K562 (cell line): Measurements from ENCODE around the gene PACRG. TPM values are rescaled to one million over a fixed set of nuclear protein-coding genes. Genes with fewer than 3 reads are reported as not detected.

Experiments
- ATAC-seq: fragments of 200-7000 bp; cut with Tn5 transposase; 3 replicates; pipeline ENCODE4 v1.9.1; 2020; ENCODE audit warnings: moderate library complexity
- BruUV-seq: library from RNA; stranded (reverse); fragments of 400-500 nt; replicated peaks from 2 replicates; lab custom pipeline; 2021; lab: Mats Ljungman, UMichigan
- CTCF ChIA-PET: fragments of 300-600 bp; formaldehyde crosslinking; extraction: SDS; loops from one replicate; lab custom pipeline; 2021; ENCODE audit warnings: low intra/inter-chr PET ratio; lab: Yijun Ruan, JAX
- POLR2A ChIA-PET: fragments of 300-600, 350-650 bp; sonication (Branson Sonifier 250); formaldehyde crosslinking; extraction: SDS; loops from one replicate; lab custom pipeline; 2021; ENCODE audit warnings: antibody characterized with exemption, inconsistent platforms; lab: Yijun Ruan, JAX
- DNase-seq, 4 experiments: peaks; one replicate each; pipeline versions ENCODE4 v3.0.0 to v3.0.0-alpha.2; 2011 to 2018; ENCODE audit warnings: low spot score in 3 of 4, mixed read lengths in 3 of 4; ENCODE audit errors: extremely low read depth in 1 of 4
- FAIRE-seq: peaks from 2 replicates; lab custom pipeline; 2011; peaks lifted over from hg19 to GRCh38; lab: Jason Lieb, UNC
- H2AFZ ChIP-seq: 2 replicates; pipeline ENCODE4 v1.6.0; 2011; ENCODE audit warnings: low read depth, low read length, control low read depth, inconsistent platforms
- H3K27ac ChIP-seq: fragments of 200-600 bp; 3 replicates; pipeline ENCODE4 v1.8.0; 2011; ENCODE audit warnings: low read depth, mild to moderate bottlenecking, control low read depth, inconsistent platforms, low read length, moderate library complexity, mixed read lengths; ENCODE audit errors: extremely low read depth
- H3K27me3 ChIP-seq, 2 experiments: fragments of 300-600 bp in 1 of 2; 2 replicates in 1 of 2; 3 replicates in 1 of 2; pipeline versions ENCODE4 v1.6.0 to v1.8.0; 2011; ENCODE audit warnings: inconsistent platforms in 2 of 2, low read length in 2 of 2, mild to moderate bottlenecking in 1 of 2, mixed read lengths in 1 of 2, moderate library complexity in 1 of 2; ENCODE audit not compliant: control insufficient read depth in 2 of 2, insufficient read depth in 2 of 2
- H3K36me3 ChIP-seq: fragments of 300-600 bp; 3 replicates; pipeline ENCODE4 v1.8.0; 2011; ENCODE audit warnings: mild to moderate bottlenecking, low read length, inconsistent platforms; ENCODE audit not compliant: control insufficient read depth, insufficient read depth
- H3K4me1 ChIP-seq, 2 experiments: fragments of 200-600 bp in 1 of 2; replicated peaks in 1 of 2; 2 replicates in 1 of 2; 3 replicates in 1 of 2; pipeline versions ENCODE4 v1.5.1 to v1.8.0; 2011; ENCODE audit warnings: inconsistent platforms in 2 of 2, low read length in 2 of 2, mild to moderate bottlenecking in 1 of 2, mixed read lengths in 1 of 2, moderate library complexity in 1 of 2; ENCODE audit not compliant: control insufficient read depth in 2 of 2, insufficient read depth in 2 of 2
- H3K4me2 ChIP-seq: 2 replicates; pipeline ENCODE4 v1.6.1; 2011; ENCODE audit warnings: low read length, control low read depth, inconsistent platforms, mixed read lengths; ENCODE audit not compliant: insufficient read depth
- H3K4me3 ChIP-seq: fragments of 200-600 bp; sonication (generic), shearing (Covaris generic); 2 replicates; pipeline ENCODE4 v1.5.1; 2016; ENCODE audit warnings: control low read depth, inconsistent platforms
- H3K79me2 ChIP-seq: fragments of 200-600 bp; 3 replicates; pipeline ENCODE4 v1.8.0; 2011; ENCODE audit warnings: low read length, inconsistent platforms; ENCODE audit not compliant: control insufficient read depth, insufficient read depth
- H3K9ac ChIP-seq, 2 experiments: 2 replicates each; pipeline versions ENCODE4 v1.6.0 to v1.6.1; 2011; ENCODE audit warnings: low read depth in 2 of 2, low read length in 2 of 2, control low read depth in 1 of 2, inconsistent platforms in 1 of 2, mild to moderate bottlenecking in 1 of 2, mixed read lengths in 1 of 2; ENCODE audit not compliant: insufficient read depth in 1 of 2
- H3K9me1 ChIP-seq: one replicate; pipeline ENCODE4 v1.6.0; 2011; ENCODE audit warnings: inconsistent platforms, mild to moderate bottlenecking, low read length, moderate library complexity; ENCODE audit not compliant: control insufficient read depth, insufficient read depth
- H3K9me3 ChIP-seq: replicated peaks from 2 replicates; pipeline ENCODE4 v1.5.1; 2011; ENCODE audit warnings: low read depth, low read length, inconsistent platforms; ENCODE audit not compliant: control insufficient read depth, insufficient read depth
- H4K20me1 ChIP-seq: replicated peaks from 2 replicates; pipeline ENCODE4 v1.6.1; 2011; ENCODE audit warnings: low read length, inconsistent platforms, mixed read lengths; ENCODE audit not compliant: control insufficient read depth, insufficient read depth
- CEBPG ChIP-seq, 3 experiments: fragments of 200-800 bp in 1 of 3; sonication (Bioruptor generic) in 1 of 3; sonication (generic) in 1 of 3; formaldehyde crosslinking in 1 of 3; IDR thresholded peaks in 2 of 3; conservative IDR thresholded peaks in 1 of 3; 2 replicates each; pipeline versions ENCODE4 v1.6.1 to v1.8.0; 2016 to 2022; ENCODE audit warnings: missing compliant biosample characterization in 2 of 3, missing genetic modification characterization in 2 of 3, mild to moderate bottlenecking in 1 of 3, missing genetic modification reagents in 1 of 3
- CHD2 ChIP-seq: IDR thresholded peaks from 2 replicates; pipeline ENCODE4 v1.6.1; 2011; ENCODE audit warnings: low read depth, low read length
- CTBP1 ChIP-seq: fragments of 450-650 bp; IDR thresholded peaks from 2 replicates; pipeline ENCODE4 v1.6.1; 2016; ENCODE audit warnings: borderline replicate concordance
- CXXC5 ChIP-seq: fragments of 250-450 bp; sonication (Bioruptor Pico); IDR thresholded peaks from 2 replicates; pipeline ENCODE4 v1.8.0; 2022; ENCODE audit warnings: inconsistent platforms, mild to moderate bottlenecking, moderate library complexity
- GABPA ChIP-seq: fragments of 200-800 bp; sonication (Bioruptor generic); conservative IDR thresholded peaks from 2 replicates; pipeline ENCODE4 v1.6.1; 2016; ENCODE audit warnings: low read depth, missing genetic modification characterization, missing compliant biosample characterization
- KLF16 ChIP-seq: IDR thresholded peaks from 2 replicates; pipeline ENCODE4 v1.6.1; 2016; ENCODE audit warnings: antibody characterized with exemption
- MTA2 ChIP-seq: fragments of 450-650 bp; IDR thresholded peaks from 2 replicates; pipeline ENCODE4 v1.6.1; 2016; ENCODE audit warnings: low read depth
- MYBL2 ChIP-seq, 2 experiments: fragments of 450-650 bp in 1 of 2; sonication (generic) in 1 of 2; formaldehyde crosslinking in 1 of 2; IDR thresholded peaks; 2 replicates each; pipeline versions ENCODE4 v1.6.1 to v1.8.1; 2017 to 2022; ENCODE audit warnings: borderline replicate concordance in 1 of 2, inconsistent platforms in 1 of 2, low read depth in 1 of 2, mild to moderate bottlenecking in 1 of 2, missing genetic modification reagents in 1 of 2, moderate library complexity in 1 of 2
- NFXL1 ChIP-seq: fragments of 450-650 bp; formaldehyde crosslinking; IDR thresholded peaks from 2 replicates; pipeline ENCODE4 v1.4.0; 2021; ENCODE audit warnings: mild to moderate bottlenecking
- POLR2A ChIP-seq: fragments of 450-650 bp; conservative IDR thresholded peaks from 2 replicates; pipeline ENCODE4 v1.6.1; 2016
- RBFOX2 ChIP-seq: fragments of 200-400 bp; formaldehyde crosslinking; IDR thresholded peaks from 2 replicates; pipeline ENCODE4 v1.6.1; 2017; ENCODE audit warnings: low read depth, mild to moderate bottlenecking, low read length, moderate library complexity
- RBM25 ChIP-seq: fragments of 200-400 bp; formaldehyde crosslinking; IDR thresholded peaks from 2 replicates; pipeline ENCODE4 v1.6.1; 2018; ENCODE audit warnings: low read length, low read depth, moderate library complexity; ENCODE audit not compliant: severe bottlenecking
- RCOR1 ChIP-seq, 2 experiments: IDR thresholded peaks; 2 replicates each; pipeline ENCODE4 v1.6.1; 2012; ENCODE audit warnings: low read depth in 2 of 2, low read length in 2 of 2, borderline replicate concordance in 1 of 2, improper control_type of control experiment in 1 of 2
- ZFP36 ChIP-seq: fragments of 150-350 bp; IDR thresholded peaks from 2 replicates; pipeline ENCODE4 v1.6.1; 2018; ENCODE audit warnings: low read length, low read depth; ENCODE audit not compliant: partially characterized antibody
- ZKSCAN8 ChIP-seq: fragments of 200-800 bp; sonication (Bioruptor generic); IDR thresholded peaks from 2 replicates; pipeline ENCODE4 v1.6.1; 2016; ENCODE audit warnings: missing genetic modification characterization, missing compliant biosample characterization
- ZNF239 ChIP-seq: fragments of 250-450 bp; sonication (Bioruptor Pico); IDR thresholded peaks from 2 replicates; pipeline ENCODE4 v1.4.0; 2020; ENCODE audit warnings: mild to moderate bottlenecking
- ZNF24 ChIP-seq: fragments of 450-650 bp; IDR thresholded peaks from 2 replicates; pipeline ENCODE4 v1.6.1; 2016
- WGBS: fragments of 100-300 bp; shearing (Covaris generic); methylation state at CpG from one replicate; pipeline ENCODE4 v1.1.6; 2016; ENCODE audit warnings: low coverage, mixed read lengths; ENCODE audit not compliant: insufficient coverage; ENCODE audit errors: missing lambda C conversion rate; 5-methylcytosine and 5-hydroxymethylcytosine counted together
- in situ Hi-C: fragments of 300-500 bp; cut with MboI; formaldehyde crosslinking; loops from 4 replicates; pipeline ENCODE4 v1.15.0; 2018; ENCODE audit warnings: inconsistent platforms, mixed read lengths
- intact Hi-C: fragments of 100-400 bp; cut with micrococcal nuclease; formaldehyde crosslinking; loops from 2 replicates; pipeline ENCODE4 v1.14.2; 2022
- polyA plus RNA-seq, 8 experiments: library from polyadenylated mRNA; depleted of rRNA in 4 of 8; stranded (reverse) in 5 of 8; unstranded in 3 of 8; fragments of >200 nt; fragmentation: Nextera tagmentation in 2 of 8; fragmentation: Illumina TruSeq in 1 of 8; extraction: Ambion mirVana in 2 of 8; extraction: Trizol in 1 of 8; gene quantifications; 2 replicates each; pipeline versions ENCODE4 v1.2.1 to v1.2.3, GENCODE V29; 2011 to 2014; ENCODE audit warnings: inconsistent platforms in 1 of 8, missing spikeins in 1 of 8
- total RNA-seq, 7 experiments: library from RNA; depleted of rRNA in 6 of 7; stranded (reverse); fragments of >200 nt in 6 of 7; fragmentation: Illumina TruSeq in 2 of 7; extraction: Trizol in 2 of 7; gene quantifications; 2 replicates each; pipeline versions ENCODE4 v1.2.1 to v1.2.3, GENCODE V29; 2011 to 2021; ENCODE audit warnings: low replicate concordance in 1 of 7
- TF ChIP-seq, protein P1 (sequence below): sonication (generic); formaldehyde crosslinking; IDR thresholded peaks from 2 replicates; pipeline ENCODE4 v1.8.0; 2022; ENCODE audit warnings: mild to moderate bottlenecking, missing genetic modification reagents
- TF ChIP-seq, protein P2 (sequence below): fragments of 250-450 bp; sonication (Bioruptor Pico); IDR thresholded peaks from 2 replicates; pipeline ENCODE4 v1.5.0; 2021; ENCODE audit warnings: mild to moderate bottlenecking, borderline replicate concordance

PACRG gene
- total and polyA plus RNA-seq, 9 of the 15 experiments (the other 6 are each of a cell fraction or from before 2014, with no cell fraction given) = 0.04 TPM; not detected in 8

DNA sequence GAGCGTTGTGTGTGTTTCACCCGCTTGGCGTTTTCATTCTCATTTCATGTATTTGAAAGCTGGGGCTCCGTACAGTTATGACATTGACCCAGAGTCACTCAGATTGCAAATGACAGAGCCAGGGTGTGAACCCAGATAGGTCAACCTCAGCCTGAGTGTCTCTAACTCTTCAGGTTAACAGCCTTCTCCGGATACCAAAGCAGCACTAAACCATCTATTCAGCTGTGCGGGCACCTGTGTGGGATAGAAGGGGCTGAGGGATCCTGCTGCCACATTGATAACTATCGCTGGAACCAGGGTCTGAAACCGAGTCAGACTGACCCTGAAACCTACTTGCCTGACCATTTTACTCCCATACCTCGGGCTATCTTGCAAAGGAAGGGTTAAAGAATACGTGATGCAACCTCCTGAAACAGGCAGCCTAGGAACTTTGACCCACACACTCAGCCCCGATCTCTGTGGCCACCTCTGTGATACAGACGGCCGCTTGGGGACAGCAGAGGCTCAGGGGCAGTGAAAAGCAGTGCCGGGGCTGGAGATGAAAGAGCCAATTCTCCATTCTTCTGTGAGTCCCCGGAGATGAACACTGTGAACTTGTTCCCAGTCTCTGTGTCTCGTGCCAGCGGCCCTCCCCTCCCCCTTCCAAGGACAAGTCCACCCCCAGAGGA lies 453.2 kb downstream of the PACRG start:
- in situ Hi-C loops (loop anchor here (5.0 to 10.0 kb wide), 2 partner anchors 774 to 926 kb away; no protein-coding TSS in a partner anchor), intact Hi-C loops (loop anchor here (1.0 to 10.0 kb wide), 9 partner anchors 221 to 1746 kb away; no protein-coding TSS in a partner anchor)
- H3K9ac ChIP-seq = peak overlapping the region in 1 of 2 experiments; percentile 40; a peak in 1 of 4 replicates
- H3K36me3 ChIP-seq = no peaks in the 10 kb centered on the region
- peak; percentile 42 for FAIRE-seq
- H3K9me3 ChIP-seq = no peaks in the 10 kb centered on the region
- peak; percentile 97 for ATAC-seq
- H4K20me1 ChIP-seq = no peaks in the 10 kb centered on the region
- peak overlapping the region; percentile 51; the same call in 1 of the 2 replicates for H2AFZ ChIP-seq
- POLR2A ChIA-PET = no interaction called here
- CTCF ChIA-PET = no interaction called here
- WGBS = 9% methylated on average over 16 of the region's 17 CpGs
- no peaks in the 10 kb centered on the region for H3K9me1 ChIP-seq
- peak overlapping the region; percentile 46; the same call in 1 of the 3 replicates for H3K27ac ChIP-seq
- H3K79me2 ChIP-seq = no peaks in the 10 kb centered on the region
- BruUV-seq = no TSS peak
- DNase-seq = peak; percentile 23 to 73 (median 46)
- H3K4me3 ChIP-seq = no peak overlapping the region
- H3K4me1 ChIP-seq = peaks cover 0 to 14% of the 10 kb centered on the region in 2 experiments; a peak in 3 of 5 replicates
- peak overlapping the region; percentile 74 for H3K4me2 ChIP-seq
- peaks cover 6 to 24% of the 10 kb centered on the region in 2 experiments; a peak in 4 of 5 replicates for H3K27me3 ChIP-seq
- TF ChIP-seq, protein P1, sequence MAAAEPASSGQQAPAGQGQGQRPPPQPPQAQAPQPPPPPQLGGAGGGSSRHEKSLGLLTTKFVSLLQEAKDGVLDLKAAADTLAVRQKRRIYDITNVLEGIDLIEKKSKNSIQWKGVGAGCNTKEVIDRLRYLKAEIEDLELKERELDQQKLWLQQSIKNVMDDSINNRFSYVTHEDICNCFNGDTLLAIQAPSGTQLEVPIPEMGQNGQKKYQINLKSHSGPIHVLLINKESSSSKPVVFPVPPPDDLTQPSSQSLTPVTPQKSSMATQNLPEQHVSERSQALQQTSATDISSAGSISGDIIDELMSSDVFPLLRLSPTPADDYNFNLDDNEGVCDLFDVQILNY = no peak
- TF ChIP-seq MYBL2 (IDR thresholded peaks at IDR 0.05; ENCODE audit: low read depth) (no peak), MYBL2 (CRISPR knock-in tag; IDR thresholded peaks at IDR 0.05; ENCODE audit: borderline replicate concordance) (no peak), RBM25 (no peak), ZNF24 (peak; percentile 74), CXXC5 (CRISPR knock-in tag) (peak; percentile 71), RCOR1 (IDR thresholded peaks at IDR 0.05; ENCODE audit: borderline replicate concordance in 1 of 2, low read depth in 2 of 2, low read length in 2 of 2) (peak in 1 of 2 experiments; percentile 84; a peak in 2 of 4 replicates), CTBP1 (peak; percentile 91), KLF16 (peak; percentile 77), MTA2 (no peak), CEBPG (CRISPR knock-in tag; IDR thresholded peaks at IDR 0.05) (peak; percentile 100), CEBPG (tag; conservative IDR thresholded peaks at IDR 0.05 in 1 of 2, IDR thresholded peaks at IDR 0.05 in 1 of 2) (peak; percentile 96 to 100), CHD2 (no peak), POLR2A (no peak), ZFP36 (no peak), NFXL1 (CRISPR knock-in tag) (peak; percentile 65; the same call in 1 of the 2 replicates), GABPA (tag) (peak; percentile 51), RBFOX2 (peak; percentile 60), ZKSCAN8 (CRISPR knock-in tag) (no peak; the same call in 1 of the 2 replicates), ZNF239 (CRISPR knock-in tag) (peak; percentile 79)
- TF ChIP-seq, protein P2, sequence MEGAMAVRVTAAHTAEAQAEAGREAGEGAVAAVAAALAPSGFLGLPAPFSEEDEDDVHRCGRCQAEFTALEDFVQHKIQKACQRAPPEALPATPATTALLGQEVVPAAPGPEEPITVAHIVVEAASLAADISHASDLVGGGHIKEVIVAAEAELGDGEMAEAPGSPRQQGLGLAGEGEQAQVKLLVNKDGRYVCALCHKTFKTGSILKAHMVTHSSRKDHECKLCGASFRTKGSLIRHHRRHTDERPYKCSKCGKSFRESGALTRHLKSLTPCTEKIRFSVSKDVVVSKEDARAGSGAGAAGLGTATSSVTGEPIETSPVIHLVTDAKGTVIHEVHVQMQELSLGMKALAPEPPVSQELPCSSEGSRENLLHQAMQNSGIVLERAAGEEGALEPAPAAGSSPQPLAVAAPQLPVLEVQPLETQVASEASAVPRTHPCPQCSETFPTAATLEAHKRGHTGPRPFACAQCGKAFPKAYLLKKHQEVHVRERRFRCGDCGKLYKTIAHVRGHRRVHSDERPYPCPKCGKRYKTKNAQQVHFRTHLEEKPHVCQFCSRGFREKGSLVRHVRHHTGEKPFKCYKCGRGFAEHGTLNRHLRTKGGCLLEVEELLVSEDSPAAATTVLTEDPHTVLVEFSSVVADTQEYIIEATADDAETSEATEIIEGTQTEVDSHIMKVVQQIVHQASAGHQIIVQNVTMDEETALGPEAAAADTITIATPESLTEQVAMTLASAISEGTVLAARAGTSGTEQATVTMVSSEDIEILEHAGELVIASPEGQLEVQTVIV (CRISPR knock-in tag) = no peak
